ENCODE data around the gene CLRN3. TPM values are rescaled to one million over a fixed set of nuclear protein-coding genes. Genes with fewer than 3 reads are reported as not detected.

The CLRN3 gene
- total and polyA plus RNA-seq, 2 experiments from 2014 or later = not detected

- H3K9me2 ChIP-seq (ENCODE audit: insufficient read depth) = no peaks in the 10 kb centered on the region
- no peak for DNase-seq
- no peaks in the 10 kb centered on the region for H3K27me3 ChIP-seq (replicated peaks; ENCODE audit: insufficient read depth)
- H3F3A ChIP-seq (ENCODE audit: insufficient read depth) = peaks cover 27% of the 10 kb centered on the region
- H4K20me1 ChIP-seq (ENCODE audit: insufficient read depth) = no peaks in the 10 kb centered on the region
- no peak overlapping the region for H3K4me3 ChIP-seq
- no peaks in the 10 kb centered on the region for H3K9me3 ChIP-seq (ENCODE audit: low read depth)
- H3K79me2 ChIP-seq (ENCODE audit: insufficient read depth) = no peaks in the 10 kb centered on the region; the same call in 1 of the 2 replicates
- 85 to 86% methylated on average over 9 of the region's 9 CpGs for WGBS, 2 experiments (ENCODE audit: low coverage in 1 of 2, low lambda C conversion rate in 2 of 2, missing lambda C conversion rate in 2 of 2)
- in situ Hi-C loops (cut with MboI) = no loop called here
- no peak overlapping the region for H3K9ac ChIP-seq
- no peak overlapping the region for H3K4me2 ChIP-seq (ENCODE audit: unreplicated experiment)
- H3K36me3 ChIP-seq (ENCODE audit: low read depth) = no peaks in the 10 kb centered on the region
- no peak for TF ChIP-seq EZH2phosphoT487 (IDR thresholded peaks at IDR 0.05; ENCODE audit: insufficient read depth, low read depth)
- TF ChIP-seq EZH2 (IDR thresholded peaks at IDR 0.05; ENCODE audit: insufficient read depth, poor library complexity, severe bottlenecking) = no peak
- H3K27ac ChIP-seq = no peak overlapping the region
- peaks cover 24% of the 10 kb centered on the region for H3K4me1 ChIP-seq (ENCODE audit: insufficient read depth)
- no peak overlapping the region for H2AFZ ChIP-seq
Observed at GRCh38 chr10:127916826-127917225, 24.1 kb upstream of the CLRN3 start.

DNA sequence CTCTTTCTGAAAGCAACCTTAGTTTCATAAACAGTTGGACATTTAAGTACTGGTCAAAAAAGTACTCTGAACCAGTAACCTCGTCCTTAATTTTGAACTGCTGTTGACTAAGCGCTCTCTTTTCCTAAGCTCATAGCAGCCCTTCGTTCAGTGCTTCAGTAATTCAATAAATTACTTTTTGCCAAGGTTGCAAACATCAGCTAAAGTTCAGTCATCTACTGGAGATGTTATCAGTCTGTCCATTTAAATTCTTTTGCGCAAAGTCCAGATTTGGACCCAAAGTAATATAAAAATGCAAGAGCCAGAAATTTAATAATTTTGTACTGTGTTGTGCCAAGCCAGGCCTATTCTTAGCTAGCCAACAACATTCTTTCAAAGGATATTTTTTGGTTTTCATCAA, 22.6 kb upstream of the CLRN3 start:
- H3K27me3 ChIP-seq (replicated peaks; ENCODE audit: insufficient read depth) = no peaks in the 10 kb centered on the region
- TF ChIP-seq EZH2 (IDR thresholded peaks at IDR 0.05; ENCODE audit: insufficient read depth, poor library complexity, severe bottlenecking) (no peak), EZH2phosphoT487 (IDR thresholded peaks at IDR 0.05; ENCODE audit: insufficient read depth, low read depth) (no peak)
- H3K36me3 ChIP-seq (ENCODE audit: low read depth) = no peaks in the 10 kb centered on the region
- H3K4me1 ChIP-seq (ENCODE audit: insufficient read depth) = peaks cover 14% of the 10 kb centered on the region
- H4K20me1 ChIP-seq (ENCODE audit: insufficient read depth) = no peaks in the 10 kb centered on the region
- H3F3A ChIP-seq (ENCODE audit: insufficient read depth) = peaks cover 17% of the 10 kb centered on the region
- H3K9me2 ChIP-seq (ENCODE audit: insufficient read depth) = no peaks in the 10 kb centered on the region
- DNase-seq = no peak
- no peak overlapping the region for H3K4me3 ChIP-seq
- no peak overlapping the region for H3K27ac ChIP-seq
- no peak overlapping the region for H2AFZ ChIP-seq
- H3K9ac ChIP-seq = no peak overlapping the region
- no peaks in the 10 kb centered on the region; the same call in 1 of the 2 replicates for H3K79me2 ChIP-seq (ENCODE audit: insufficient read depth)
- in situ Hi-C loops (cut with MboI) = no loop called here
- WGBS, 2 experiments (ENCODE audit: low coverage in 1 of 2, low lambda C conversion rate in 2 of 2, missing lambda C conversion rate in 2 of 2) = 93 to 94% methylated on average over 4 of the region's 4 CpGs
- H3K9me3 ChIP-seq (ENCODE audit: low read depth) = no peaks in the 10 kb centered on the region
- no peak overlapping the region for H3K4me2 ChIP-seq (ENCODE audit: unreplicated experiment)

DNA sequence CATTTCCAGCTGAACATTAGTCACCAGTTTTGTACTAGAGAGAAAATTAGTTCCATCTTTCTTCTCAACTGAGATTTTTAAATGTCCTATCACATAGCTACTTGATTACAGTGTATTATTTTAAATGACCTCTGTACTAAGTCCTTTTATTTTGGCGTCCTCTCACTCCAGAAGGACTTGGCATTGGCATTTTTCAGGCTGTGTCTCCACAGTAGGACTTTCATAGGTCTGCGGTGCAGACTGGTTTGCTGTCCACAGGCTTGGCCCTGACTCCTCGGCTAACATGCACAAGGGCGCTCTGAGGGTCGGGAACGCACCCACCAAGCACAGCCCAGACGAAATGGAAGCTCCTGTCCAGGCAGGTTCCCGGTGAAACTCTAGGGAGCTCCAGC, 20.6 kb upstream of the CLRN3 start:
- H2AFZ ChIP-seq = no peak overlapping the region
- H3K27ac ChIP-seq = no peak overlapping the region
- no peak overlapping the region for H3K4me3 ChIP-seq
- H3K9me3 ChIP-seq (ENCODE audit: low read depth) = no peaks in the 10 kb centered on the region
- H3K9me2 ChIP-seq (ENCODE audit: insufficient read depth) = no peaks in the 10 kb centered on the region
- peaks cover 16% of the 10 kb centered on the region for H3K4me1 ChIP-seq (ENCODE audit: insufficient read depth)
- H3K27me3 ChIP-seq (replicated peaks; ENCODE audit: insufficient read depth) = no peaks in the 10 kb centered on the region
- 88 to 91% methylated on average over 8 of the region's 8 CpGs for WGBS, 2 experiments (ENCODE audit: low coverage in 1 of 2, low lambda C conversion rate in 2 of 2, missing lambda C conversion rate in 2 of 2)
- H3K9ac ChIP-seq = no peak overlapping the region
- no peaks in the 10 kb centered on the region for H3F3A ChIP-seq (ENCODE audit: insufficient read depth)
- in situ Hi-C loops (cut with MboI) = no loop called here
- TF ChIP-seq EZH2phosphoT487 (IDR thresholded peaks at IDR 0.05; ENCODE audit: insufficient read depth, low read depth) (no peak), EZH2 (IDR thresholded peaks at IDR 0.05; ENCODE audit: insufficient read depth, poor library complexity, severe bottlenecking) (no peak)
- H4K20me1 ChIP-seq (ENCODE audit: insufficient read depth) = no peaks in the 10 kb centered on the region
- no peaks in the 10 kb centered on the region for H3K36me3 ChIP-seq (ENCODE audit: low read depth)
- no peaks in the 10 kb centered on the region; the same call in 1 of the 2 replicates for H3K79me2 ChIP-seq (ENCODE audit: insufficient read depth)
- no peak for DNase-seq
- no peak overlapping the region for H3K4me2 ChIP-seq (ENCODE audit: unreplicated experiment)

DNA sequence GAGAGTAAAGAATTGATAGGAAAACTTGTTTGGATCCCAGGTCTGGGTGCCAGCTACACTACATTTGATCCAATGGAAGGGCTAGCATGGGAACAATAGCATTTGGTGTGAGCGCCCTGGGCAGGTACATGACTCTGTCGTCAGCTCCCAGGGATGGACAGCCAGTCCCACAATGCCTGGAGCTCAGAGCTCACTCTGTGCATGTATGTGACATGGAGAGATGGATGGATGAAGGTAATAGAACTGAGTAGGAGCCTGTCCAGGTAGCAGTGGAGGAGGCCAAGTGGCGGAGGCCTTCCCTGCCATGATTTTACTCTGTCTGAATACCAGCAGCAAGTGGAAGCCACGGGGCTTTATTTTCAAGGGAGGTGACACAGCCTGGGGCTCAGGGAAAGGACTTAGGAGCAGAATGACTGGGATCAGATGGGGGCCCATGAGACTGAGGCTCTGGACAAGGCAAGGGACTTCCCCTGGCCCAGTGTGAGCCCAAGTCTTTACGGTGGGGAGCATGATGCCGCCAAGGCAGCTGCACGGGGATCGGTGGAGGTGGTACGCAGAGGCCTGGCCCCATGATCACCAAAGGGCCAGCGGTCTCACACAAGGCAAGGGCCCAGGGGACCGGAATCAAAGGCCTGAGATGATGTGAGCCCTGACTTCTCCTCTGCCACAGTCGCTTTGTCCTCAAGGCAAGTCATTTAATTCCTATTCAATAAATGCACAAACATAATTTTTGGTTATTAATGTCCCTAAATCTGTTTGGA, 20.0 kb upstream of the CLRN3 start:
- H3K9ac ChIP-seq = no peak overlapping the region
- no peaks in the 10 kb centered on the region for H3F3A ChIP-seq (ENCODE audit: insufficient read depth)
- in situ Hi-C loops (cut with MboI) = no loop called here
- no peak for DNase-seq
- no peak overlapping the region for H3K4me3 ChIP-seq
- no peaks in the 10 kb centered on the region for H3K9me3 ChIP-seq (ENCODE audit: low read depth)
- H3K4me1 ChIP-seq (ENCODE audit: insufficient read depth) = peaks cover 21% of the 10 kb centered on the region
- no peaks in the 10 kb centered on the region; the same call in 1 of the 2 replicates for H3K79me2 ChIP-seq (ENCODE audit: insufficient read depth)
- WGBS, 2 experiments (ENCODE audit: low coverage in 1 of 2, low lambda C conversion rate in 2 of 2, missing lambda C conversion rate in 2 of 2) = 75 to 86% methylated on average over 12 of the region's 12 CpGs
- H3K9me2 ChIP-seq (ENCODE audit: insufficient read depth) = no peaks in the 10 kb centered on the region
- no peak overlapping the region for H3K4me2 ChIP-seq (ENCODE audit: unreplicated experiment)
- no peaks in the 10 kb centered on the region for H4K20me1 ChIP-seq (ENCODE audit: insufficient read depth)
- no peaks in the 10 kb centered on the region for H3K27me3 ChIP-seq (replicated peaks; ENCODE audit: insufficient read depth)
- H2AFZ ChIP-seq = no peak overlapping the region
- TF ChIP-seq EZH2phosphoT487 (IDR thresholded peaks at IDR 0.05; ENCODE audit: insufficient read depth, low read depth) (no peak), EZH2 (IDR thresholded peaks at IDR 0.05; ENCODE audit: insufficient read depth, poor library complexity, severe bottlenecking) (no peak)
- no peak overlapping the region for H3K27ac ChIP-seq
- no peaks in the 10 kb centered on the region for H3K36me3 ChIP-seq (ENCODE audit: low read depth)

Data from GM23248 (cell line).